ENCODE results near the gene ZNF226.
"Not testable (repeated sequence)": the region's sequence is repeated elsewhere in the genome, so short reads cannot be mapped to it uniquely, and the experiment has no call there.

ZNF226 gene

DNA sequence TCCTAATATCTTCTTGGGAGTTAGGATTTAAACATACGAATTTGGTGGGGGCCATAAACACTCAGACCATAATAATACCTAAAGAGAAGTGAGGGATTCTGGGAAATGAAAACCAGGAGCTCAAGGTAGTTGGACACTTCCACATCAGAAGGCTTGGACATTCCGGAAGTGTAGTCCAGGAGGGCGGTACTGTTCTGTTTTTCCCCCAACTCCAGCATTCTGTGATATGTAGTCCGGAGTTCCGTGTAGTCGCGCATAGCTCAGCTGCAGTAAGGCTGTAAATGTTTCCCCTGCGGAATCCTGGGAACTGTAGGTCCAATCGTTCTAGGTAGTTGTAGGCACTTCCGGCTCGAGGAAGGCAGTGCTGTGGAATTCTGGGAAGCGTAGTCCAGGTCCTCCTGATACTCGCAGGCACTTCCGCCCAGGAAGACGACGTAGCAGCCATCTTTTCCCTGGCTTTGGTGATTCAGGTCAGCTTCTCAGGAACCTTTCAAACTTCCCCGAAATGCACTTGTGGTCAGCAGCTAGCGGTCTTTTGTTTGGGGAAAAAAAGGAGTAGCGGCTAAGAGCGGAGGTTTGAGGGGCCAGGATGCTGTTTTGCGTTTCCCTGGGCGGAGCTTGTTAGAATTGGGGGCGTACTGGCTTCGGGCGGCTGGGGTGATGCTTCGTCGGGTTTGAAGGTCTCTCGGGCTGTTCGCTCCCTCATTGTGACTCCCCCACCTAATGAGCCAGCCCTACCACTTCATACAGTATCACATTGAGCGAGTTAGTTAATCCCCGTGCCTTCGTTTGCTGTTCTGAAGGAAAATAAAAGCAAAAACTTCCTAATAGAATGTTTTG lies at the start of gene ZNF226:
TSS of gene ZNF226 (plus strand) at position 428 of the 840 bp plus-strand sequence. CDS start 4,981 bp downstream, outside the sequence.
- DNase-seq (ENCODE audit: low spot score) = peak; percentile 89

DNA sequence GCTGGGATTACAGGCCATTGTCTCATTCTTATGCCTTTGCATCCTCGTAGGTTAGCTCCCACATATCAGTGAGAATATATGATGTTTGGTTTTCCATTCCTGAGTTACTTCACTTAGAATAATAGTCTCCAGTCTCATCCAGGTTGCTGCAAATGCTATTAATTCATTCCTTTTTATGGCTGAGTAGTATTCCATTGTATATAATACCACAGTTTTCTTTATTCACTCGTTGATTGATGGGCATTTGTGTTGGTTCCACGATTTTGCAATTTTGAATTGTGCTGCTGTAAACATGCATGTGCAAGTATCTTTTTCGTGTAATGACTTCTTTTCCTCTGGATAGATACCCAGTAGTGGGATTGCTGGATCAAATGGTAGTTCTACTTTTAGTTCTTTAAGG lies 43.7 kb upstream of the ZNF226 start:
- DNase-seq (ENCODE audit: low spot score) = not testable (repeated sequence)

DNA sequence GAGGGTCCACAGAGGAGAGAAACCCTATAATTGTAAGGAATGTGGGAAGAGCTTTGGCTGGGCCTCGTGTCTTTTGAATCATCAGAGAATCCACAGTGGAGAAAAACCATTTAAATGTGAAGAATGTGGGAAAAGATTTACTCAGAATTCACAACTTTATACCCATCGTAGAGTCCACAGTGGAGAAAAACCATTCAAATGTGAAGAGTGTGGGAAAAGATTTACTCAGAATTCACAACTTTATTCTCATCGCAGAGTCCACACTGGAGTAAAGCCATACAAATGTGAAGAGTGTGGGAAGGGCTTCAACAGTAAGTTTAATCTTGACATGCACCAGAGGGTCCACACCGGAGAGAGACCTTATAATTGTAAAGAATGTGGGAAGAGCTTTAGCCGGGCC lies 32.9 kb upstream of the ZNF226 start:
- DNase-seq (ENCODE audit: low spot score) = no peak

GRCh38 chr19:44141191-44142058 lies 23.5 kb upstream of the ZNF226 start, which contains the start of gene ZNF234:
TSS of gene ZNF234 (plus strand) at chr19:44141554. CDS start at chr19:44144633, 3,079 bp downstream.
- DNase-seq (ENCODE audit: low spot score) = peak; percentile 91

GRCh38 chr19:44142059-44142433 lies 22.9 kb upstream of the ZNF226 start:
- peak; percentile 35 for DNase-seq (ENCODE audit: low spot score)

DNA sequence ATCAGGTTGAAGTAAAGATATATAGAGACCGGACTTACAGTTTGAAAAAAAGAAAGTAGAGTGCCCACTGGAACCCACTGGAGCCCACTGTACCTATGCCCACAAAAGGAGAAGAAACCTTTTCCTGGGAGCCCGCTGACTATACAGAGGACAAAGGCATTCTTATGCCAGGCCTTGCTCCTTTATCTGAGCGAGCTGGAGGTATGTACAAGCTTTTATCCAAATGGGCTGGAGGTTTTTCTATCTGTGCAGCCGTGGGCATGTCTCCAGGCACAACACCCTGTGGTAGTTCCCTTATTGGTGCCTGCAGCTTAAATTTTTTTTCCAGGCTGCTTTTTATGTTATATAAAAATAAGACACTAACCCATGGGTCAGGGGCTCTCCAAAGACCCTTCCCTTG lies 15.1 kb upstream of the ZNF226 start:
- DNase-seq (ENCODE audit: low spot score) = no peak

GRCh38 chr19:44151491-44151890 lies 13.4 kb upstream of the ZNF226 start:
- DNase-seq (ENCODE audit: low spot score) = no peak

DNA sequence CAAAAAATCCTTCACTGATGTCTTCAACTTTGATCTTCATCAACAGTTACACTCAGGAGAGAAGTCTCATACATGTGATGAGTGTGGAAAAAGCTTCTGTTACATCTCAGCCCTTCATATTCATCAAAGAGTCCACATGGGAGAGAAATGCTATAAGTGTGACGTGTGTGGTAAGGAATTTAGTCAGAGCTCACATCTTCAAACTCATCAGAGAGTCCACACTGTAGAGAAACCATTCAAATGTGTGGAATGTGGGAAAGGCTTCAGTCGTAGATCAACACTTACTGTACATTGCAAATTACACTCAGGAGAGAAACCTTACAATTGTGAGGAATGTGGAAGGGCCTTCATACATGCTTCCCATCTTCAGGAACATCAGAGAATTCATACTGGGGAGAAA lies 8.4 kb upstream of the ZNF226 start:
- DNase-seq (ENCODE audit: low spot score) = no peak

GRCh38 chr19:44163789-44164188 lies 1.1 kb upstream of the ZNF226 start:
- no peak for DNase-seq (ENCODE audit: low spot score)

DNA sequence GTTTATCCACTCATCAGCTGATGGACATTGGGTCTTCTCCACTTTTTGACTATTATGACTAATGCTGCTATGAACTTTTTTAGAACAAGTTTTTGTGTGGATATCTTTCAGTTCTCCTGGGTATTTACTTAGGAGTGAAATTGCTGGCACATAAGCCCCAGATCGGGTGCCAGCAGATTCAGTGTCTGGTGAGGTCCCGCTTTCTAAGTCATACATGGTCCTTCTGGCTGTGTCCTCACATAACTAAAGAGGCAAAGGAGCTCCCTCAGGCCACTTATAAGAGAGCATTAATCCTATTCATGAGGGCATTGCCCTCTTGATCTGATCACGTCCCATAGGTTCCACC lies 600 bp upstream of the ZNF226 start:
- peak; percentile 15 for DNase-seq (ENCODE audit: low spot score)

- not testable (repeated sequence) for DNase-seq (ENCODE audit: low spot score)
Observed at GRCh38 chr19:44170660-44171059, 5.8 kb downstream of the ZNF226 start.

DNA sequence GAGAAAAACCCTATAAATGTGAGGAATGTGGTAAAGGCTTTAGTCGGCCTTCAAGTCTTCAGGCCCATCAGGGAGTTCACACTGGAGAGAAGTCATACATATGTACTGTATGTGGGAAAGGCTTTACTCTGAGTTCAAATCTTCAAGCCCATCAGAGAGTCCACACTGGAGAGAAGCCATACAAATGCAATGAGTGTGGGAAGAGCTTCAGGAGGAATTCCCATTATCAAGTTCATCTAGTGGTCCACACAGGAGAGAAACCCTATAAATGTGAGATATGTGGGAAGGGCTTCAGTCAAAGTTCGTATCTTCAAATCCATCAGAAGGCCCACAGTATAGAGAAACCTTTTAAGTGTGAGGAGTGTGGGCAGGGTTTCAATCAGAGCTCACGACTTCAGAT lies 11.7 kb downstream of the ZNF226 start:
- no peak for DNase-seq (ENCODE audit: low spot score)

- no peak for DNase-seq (ENCODE audit: low spot score)
Observed at GRCh38 chr19:44180968-44181367, 16.1 kb downstream of the ZNF226 start.

DNA sequence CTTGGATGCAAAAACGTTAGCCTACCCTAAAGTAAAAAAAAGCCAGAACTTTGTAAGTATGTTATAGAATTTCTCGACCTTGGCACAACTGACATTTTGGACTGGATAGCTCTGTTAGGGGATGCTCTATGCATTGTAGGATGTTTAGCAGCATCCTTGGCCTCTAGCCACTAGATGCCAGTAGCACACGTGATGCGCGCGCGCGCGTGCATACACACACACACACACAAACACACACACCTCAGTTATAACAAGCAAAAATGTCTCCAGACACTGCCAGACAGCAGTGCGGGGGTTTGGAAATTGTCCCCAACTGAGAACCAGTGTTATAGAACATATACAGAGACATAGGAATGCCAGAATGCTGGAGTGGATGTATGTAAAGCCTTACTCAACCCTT lies 17.2 kb downstream of the ZNF226 start:
- no peak for DNase-seq (ENCODE audit: low spot score)

DNA sequence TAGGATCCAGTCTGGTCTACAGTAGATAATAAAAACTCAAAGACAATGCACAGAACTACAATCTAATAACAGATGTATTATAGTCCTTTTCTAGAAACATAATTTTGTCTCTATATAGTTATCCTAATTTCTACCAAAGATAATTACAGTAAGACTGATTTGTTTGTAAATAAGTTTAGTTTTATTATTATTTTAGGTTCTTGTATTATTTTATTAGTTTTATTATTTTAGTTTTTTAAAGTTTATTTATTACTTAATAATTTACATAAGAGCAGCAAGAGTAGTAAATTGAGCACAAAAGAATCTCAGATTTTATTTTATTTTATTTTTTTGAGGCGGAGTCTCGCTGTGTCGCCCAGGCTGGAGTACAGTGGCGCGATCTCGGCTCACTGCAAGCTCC lies 25.1 kb downstream of the ZNF226 start:
- no peak for DNase-seq (ENCODE audit: low spot score)

DNA sequence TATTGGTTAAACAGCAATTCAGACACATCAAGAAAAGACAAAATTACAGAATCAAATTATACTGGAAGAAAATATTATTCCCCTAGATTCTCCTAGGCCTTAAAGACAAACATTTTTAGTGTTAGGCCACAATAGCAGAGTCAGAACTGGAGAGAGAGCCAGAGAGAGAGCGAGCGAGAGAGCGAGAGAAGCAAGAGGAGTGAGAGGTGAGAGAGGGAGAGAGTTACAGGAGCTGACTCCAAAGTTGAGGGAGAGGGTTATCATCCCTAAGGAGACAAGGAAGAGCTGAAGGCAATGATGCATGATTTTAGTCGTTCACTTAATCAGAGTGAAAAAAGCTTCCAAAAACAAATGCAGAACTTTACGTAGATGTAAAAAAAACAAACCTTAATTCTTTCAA lies 27.2 kb downstream of the ZNF226 start:
- DNase-seq (ENCODE audit: low spot score) = no peak

DNA sequence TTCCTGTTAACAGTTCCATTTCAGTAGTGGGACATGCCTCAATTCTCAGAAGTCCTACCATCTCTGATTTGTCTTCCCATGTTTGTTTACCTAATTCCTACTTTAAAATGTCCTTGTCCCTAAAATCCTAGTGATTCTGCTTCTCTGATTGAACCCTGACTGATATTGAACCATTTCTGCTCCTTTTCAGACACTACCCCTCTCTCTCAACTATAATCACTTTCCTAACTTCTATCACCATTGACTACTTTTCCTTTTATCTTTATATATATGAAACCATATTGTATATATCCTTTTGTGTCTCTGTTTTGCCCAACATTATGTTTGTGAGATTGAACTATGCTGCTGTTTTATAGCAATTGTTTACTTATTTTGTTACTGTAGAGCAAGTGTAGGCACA lies 31.9 kb downstream of the ZNF226 start:
- no peak for DNase-seq (ENCODE audit: low spot score)

- no peak for DNase-seq (ENCODE audit: low spot score)
Observed at GRCh38 chr19:44202470-44202869, 37.6 kb downstream of the ZNF226 start.

DNA sequence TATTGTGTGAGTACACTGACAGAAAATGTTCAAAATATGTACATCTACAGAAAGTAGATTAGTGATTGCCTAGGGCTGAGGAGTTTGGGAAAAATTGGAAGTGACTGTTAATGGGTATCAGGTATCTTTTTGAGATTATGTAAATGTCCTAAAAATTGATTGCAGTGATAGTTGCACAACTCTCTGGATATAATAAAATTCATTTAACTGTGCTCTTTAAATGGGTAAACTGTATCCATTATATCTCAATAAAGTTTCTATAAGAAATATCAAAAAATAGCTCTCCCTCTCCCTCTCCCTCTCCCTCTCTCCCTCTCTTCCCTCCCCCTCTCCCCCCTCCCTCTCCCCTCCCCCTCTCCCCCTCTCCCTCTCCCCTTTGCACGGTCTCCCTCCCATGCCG lies 38.1 kb downstream of the ZNF226 start:
- DNase-seq (ENCODE audit: low spot score) = no peak

DNA sequence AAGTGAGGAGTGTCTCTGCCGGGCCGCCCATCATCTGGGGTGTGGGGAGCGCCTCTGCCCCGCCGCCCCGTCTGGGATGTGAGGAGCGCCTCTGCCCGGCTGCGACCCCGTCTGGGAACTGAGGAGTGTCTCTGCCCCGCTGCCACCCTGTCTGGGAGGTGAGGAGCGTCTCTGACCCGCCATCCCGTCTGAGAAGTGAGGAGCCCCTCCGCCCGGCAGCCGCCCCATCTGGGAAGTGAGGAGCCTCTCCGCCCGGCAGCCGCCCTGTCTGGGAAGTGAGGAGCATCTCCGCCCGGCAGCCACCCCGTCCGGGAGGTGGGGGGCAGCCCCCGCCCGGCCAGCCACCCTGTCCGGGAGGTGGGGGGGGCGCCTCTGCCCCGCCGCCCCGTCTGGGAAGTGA lies 39.0 kb downstream of the ZNF226 start:
- not testable (repeated sequence) for DNase-seq (ENCODE audit: low spot score)

GRCh38 chr19:44204772-44205171 lies 39.9 kb downstream of the ZNF226 start:
- DNase-seq (ENCODE audit: low spot score) = no peak

GRCh38 chr19:44207126-44207803 lies 42.4 kb downstream of the ZNF226 start:
- DNase-seq (ENCODE audit: low spot score) = peak; percentile 91
